Mucosa of rectum (tissue), 2 donors: ENCODE data around the gene ERG.

ENCODE experiments used
- H3K27ac ChIP-seq, 2 donors: one replicate each; pipeline ENCODE4 v1.7.0; 2013; ENCODE audit warnings: inconsistent platforms in 2 of 2, low read depth in 2 of 2, low read length in 2 of 2
- H3K27me3 ChIP-seq, 2 donors: one replicate each; pipeline ENCODE4 v1.7.0; 2013; ENCODE audit warnings: low read length in 2 of 2; ENCODE audit not compliant: control insufficient read depth in 2 of 2, insufficient read depth in 2 of 2
- H3K36me3 ChIP-seq, 2 donors: one replicate each; pipeline ENCODE4 v1.7.0; 2013; ENCODE audit warnings: low read length in 2 of 2; ENCODE audit not compliant: control insufficient read depth in 2 of 2, insufficient read depth in 2 of 2
- H3K4me1 ChIP-seq, 2 donors: one replicate each; pipeline ENCODE4 v1.7.0; 2013; ENCODE audit warnings: low read length in 2 of 2, mild to moderate bottlenecking in 1 of 2; ENCODE audit not compliant: control insufficient read depth in 2 of 2, insufficient read depth in 2 of 2
- H3K4me3 ChIP-seq, 2 donors: one replicate each; pipeline ENCODE4 v1.7.0; 2013; ENCODE audit warnings: low read length in 2 of 2
- H3K9ac ChIP-seq, 2 donors: one replicate each; pipeline ENCODE4 v1.7.0; 2013; ENCODE audit warnings: low read length in 2 of 2, low read depth in 1 of 2, mild to moderate bottlenecking in 1 of 2
- H3K9me3 ChIP-seq, 2 donors: one replicate each; pipeline ENCODE4 v1.7.0; 2013; ENCODE audit warnings: low read length in 2 of 2; ENCODE audit not compliant: control insufficient read depth in 2 of 2
- donor health status: healthy.
- donor health status: Normal muscosa, but diverticular disease.

ERG gene

DNA sequence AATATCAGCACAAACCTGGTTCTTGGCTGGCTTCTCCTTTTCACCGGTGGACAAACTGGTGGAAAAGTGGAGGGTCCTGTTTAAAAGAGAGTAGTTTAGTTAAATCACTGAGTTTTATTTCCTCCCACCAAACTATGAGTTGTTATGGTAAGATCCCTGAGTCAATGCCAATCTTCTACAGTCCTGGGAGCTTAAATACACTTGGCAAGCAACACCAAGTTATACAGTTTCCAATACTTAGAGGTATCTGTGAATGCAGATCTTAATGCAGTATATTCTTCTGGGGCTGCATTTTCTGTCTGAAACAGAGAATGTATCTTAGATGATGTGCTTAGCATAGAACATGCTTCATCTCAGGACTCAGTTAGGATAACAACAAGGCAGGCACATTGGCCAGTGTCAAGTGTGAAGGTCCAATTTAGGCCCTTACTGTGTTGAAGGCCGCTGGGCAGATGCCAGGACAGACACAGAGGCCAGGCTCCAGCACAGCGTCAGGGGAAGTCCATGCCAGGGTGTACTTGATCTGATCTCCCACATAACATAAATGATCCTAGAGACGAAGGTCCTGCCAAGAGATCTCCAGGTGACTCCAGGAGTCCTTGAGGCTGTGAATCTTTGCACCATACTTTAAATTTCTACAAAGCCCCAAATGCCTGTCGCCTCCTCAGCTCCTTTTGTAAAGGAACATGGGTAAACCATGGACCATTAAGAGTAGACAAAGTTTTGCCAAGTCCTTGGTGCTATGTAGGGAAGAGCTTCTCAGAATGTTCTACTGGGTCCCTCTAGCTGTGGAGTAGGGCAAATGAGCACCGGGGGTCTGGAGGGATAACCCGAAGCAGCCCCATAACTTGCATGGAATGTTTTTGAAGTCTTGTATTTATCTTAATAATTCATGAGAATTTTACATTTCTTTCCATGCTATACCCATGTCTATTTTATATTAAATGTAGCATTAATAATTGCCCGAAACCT lies 164.7 kb downstream of the ERG start:
- no peak overlapping the region for H3K27ac ChIP-seq
- H3K36me3 ChIP-seq: no peaks in the 10 kb centered on the region
- no peaks in the 10 kb centered on the region for H3K4me1 ChIP-seq

DNA sequence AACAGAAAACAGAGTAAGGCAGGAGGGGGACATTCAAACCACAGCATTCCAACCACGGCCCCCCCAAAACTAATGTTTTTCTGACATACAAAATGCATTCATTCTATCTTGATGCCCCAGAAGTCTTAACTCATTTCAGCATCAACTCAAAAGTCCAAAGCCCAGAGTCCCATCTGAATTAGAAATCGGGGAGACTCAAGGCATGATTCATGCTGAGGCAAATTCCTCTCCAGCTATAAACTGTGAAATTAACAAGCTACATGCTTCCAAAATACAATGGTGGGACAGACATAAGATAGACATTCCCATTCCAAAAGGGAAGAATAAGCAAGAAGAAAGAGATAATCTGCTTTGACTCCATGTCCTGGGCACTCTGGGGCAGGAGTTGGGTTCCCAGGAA lies 167.6 kb downstream of the ERG start:
- no peak overlapping the region for H3K9ac ChIP-seq
- no peaks in the 10 kb centered on the region for H3K4me1 ChIP-seq
- no peaks in the 10 kb centered on the region for H3K9me3 ChIP-seq
- no peak overlapping the region for H3K4me3 ChIP-seq
- no peak overlapping the region for H3K27ac ChIP-seq
- H3K36me3 ChIP-seq: no peaks in the 10 kb centered on the region
- no peaks in the 10 kb centered on the region for H3K27me3 ChIP-seq

More for the DNA sequence above, 164.7 kb downstream of the ERG start:
- Histone ChIP-seq H3K9me3 (no peaks in the 10 kb centered on the region), H3K4me3 (no peak overlapping the region), H3K27me3 (no peaks in the 10 kb centered on the region), H3K9ac (no peak overlapping the region)
